B cell (primary cell): ENCODE measurements around the gene PPIL1.

Experiments used
- CTCF ChIP-seq: fragments of 200-600 bp; IDR thresholded peaks from one replicate; pipeline ENCODE4 v1.8.0; 2022; ENCODE audit warnings: antibody characterized with exemption, mild to moderate bottlenecking
- EZH2 ChIP-seq: IDR thresholded peaks from 2 replicates; pipeline ENCODE4 v1.6.1; 2012; ENCODE audit warnings: borderline replicate concordance, low read depth, mild to moderate bottlenecking, moderate library complexity, low read length; ENCODE audit not compliant: insufficient read depth, poor library complexity, severe bottlenecking

- TF ChIP-seq CTCF: no peak
- no peak for TF ChIP-seq EZH2
Measured at GRCh38 chr6:36817847-36818246, 56.8 kb downstream of the PPIL1 start.
